Stomach smooth muscle (tissue), 2 donors: ENCODE data around the gene DLG4.

ENCODE experiments used
- H3K27ac ChIP-seq: one replicate; pipeline ENCODE4 v1.7.0; 2013; ENCODE audit warnings: mild to moderate bottlenecking, low read length, inconsistent platforms
- H3K27me3 ChIP-seq, 2 donors: one replicate each; pipeline ENCODE4 v1.7.0; 2013; ENCODE audit warnings: low read length in 2 of 2; ENCODE audit not compliant: insufficient read depth in 2 of 2, control insufficient read depth in 1 of 2
- H3K36me3 ChIP-seq, 2 donors: one replicate each; pipeline ENCODE4 v1.7.0; 2013; ENCODE audit warnings: low read length in 2 of 2; ENCODE audit not compliant: control insufficient read depth in 2 of 2, insufficient read depth in 2 of 2
- H3K4me1 ChIP-seq: one replicate; pipeline ENCODE4 v1.7.0; 2013; ENCODE audit warnings: low read length; ENCODE audit not compliant: control insufficient read depth, insufficient read depth
- H3K4me3 ChIP-seq, 2 donors: one replicate each; pipeline ENCODE4 v1.7.0; 2013; ENCODE audit warnings: low read length in 2 of 2
- H3K9ac ChIP-seq, 2 donors: one replicate each; pipeline ENCODE4 v1.7.0; 2013; ENCODE audit warnings: low read length in 2 of 2, mild to moderate bottlenecking in 1 of 2
- H3K9me3 ChIP-seq, 2 donors: one replicate each; pipeline ENCODE4 v1.7.0; 2013; ENCODE audit warnings: low read length in 2 of 2; ENCODE audit not compliant: control insufficient read depth in 2 of 2
- donor health status: healthy.
- donor health status: Pancreatic carcinoma.

The DLG4 gene

DNA sequence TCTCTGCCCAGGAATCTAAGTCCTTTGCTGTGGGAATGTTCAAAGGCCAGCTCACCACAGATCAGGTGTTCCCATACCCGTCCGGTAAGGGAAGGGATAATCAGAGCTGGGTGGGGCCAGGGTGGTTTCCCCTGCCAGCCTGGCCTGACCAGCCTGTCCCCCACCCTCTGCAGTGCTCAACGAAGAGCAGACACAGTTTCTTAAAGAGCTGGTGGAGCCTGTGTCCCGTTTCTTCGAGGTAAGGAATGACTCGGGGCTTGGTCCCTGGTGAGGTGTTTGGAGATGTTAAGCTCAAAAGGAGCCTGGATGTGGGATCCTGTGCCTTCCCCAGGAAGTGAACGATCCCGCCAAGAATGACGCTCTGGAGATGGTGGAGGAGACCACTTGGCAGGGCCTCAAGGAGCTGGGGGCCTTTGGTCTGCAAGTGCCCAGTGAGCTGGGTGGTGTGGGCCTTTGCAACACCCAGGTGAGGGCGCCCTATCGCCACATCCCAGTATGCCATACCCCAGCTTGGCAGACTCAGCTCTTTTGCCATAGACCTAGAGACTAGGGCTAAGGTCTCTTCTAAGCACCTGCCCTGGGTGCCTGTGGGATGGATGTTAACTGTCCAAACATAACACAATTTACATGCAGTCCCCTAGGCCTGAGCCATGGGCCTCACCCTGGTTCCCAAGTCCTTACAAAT is 1.1 kb upstream of the DLG4 start:
- Histone ChIP-seq H3K9me3 (no peaks in the 10 kb centered on the region), H3K27ac (peak overlapping the region; percentile 96), H3K36me3 (peaks cover 25 to 29% of the 10 kb centered on the region in 2 donors), H3K4me1 (peaks cover 56% of the 10 kb centered on the region), H3K27me3 (no peaks in the 10 kb centered on the region), H3K4me3 (peak overlapping the region; percentile 87 to 93), H3K9ac (peak overlapping the region; percentile 92)

- Histone ChIP-seq H3K4me3 (peak overlapping the region; percentile 87 to 93), H3K9me3 (no peaks in the 10 kb centered on the region), H3K4me1 (peaks cover 68% of the 10 kb centered on the region), H3K36me3 (peaks cover 21 to 22% of the 10 kb centered on the region in 2 donors), H3K27me3 (no peaks in the 10 kb centered on the region), H3K9ac (peak overlapping the region; percentile 92), H3K27ac (peak overlapping the region; percentile 96)
Observed at GRCh38 chr17:7219229-7219811, 316 bp downstream of the DLG4 start.

- peaks cover 16 to 17% of the 10 kb centered on the region in 2 donors for H3K36me3 ChIP-seq
- no peak overlapping the region for H3K4me3 ChIP-seq
- H3K9me3 ChIP-seq, result no peaks in the 10 kb centered on the region
- H3K9ac ChIP-seq, result peak overlapping the region in 1 of 2 donors; percentile 36
- H3K27ac ChIP-seq, result peak overlapping the region; percentile 96
- no peaks in the 10 kb centered on the region for H3K27me3 ChIP-seq
- peaks cover 73% of the 10 kb centered on the region for H3K4me1 ChIP-seq
Observed at GRCh38 chr17:7218758-7219157, 878 bp downstream of the DLG4 start.

DNA sequence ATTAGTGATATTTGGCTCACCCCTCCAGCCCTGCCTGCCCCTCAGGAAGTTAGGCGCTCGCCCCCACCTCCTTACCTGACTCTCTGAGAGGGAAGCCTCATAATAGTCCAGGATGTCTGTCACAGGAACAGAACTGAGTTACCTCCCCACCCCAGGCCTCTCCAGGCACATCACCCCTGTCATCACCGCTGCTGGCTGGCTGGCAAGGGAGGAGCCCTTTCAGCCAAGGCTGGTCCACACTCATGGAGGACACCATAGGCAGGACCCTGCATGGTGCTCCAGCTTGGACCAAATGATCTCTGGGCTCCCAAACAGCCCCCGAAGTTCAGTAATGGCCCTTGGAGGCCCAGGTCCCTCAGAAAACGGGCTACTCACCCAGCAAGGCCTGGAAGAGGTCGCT is 1.5 kb downstream of the DLG4 start:
- Histone ChIP-seq H3K27ac (peak overlapping the region; percentile 68), H3K9ac (peak overlapping the region; percentile 62 to 70), H3K9me3 (no peaks in the 10 kb centered on the region), H3K4me3 (peak overlapping the region; percentile 67 to 74), H3K36me3 (peaks cover 11% of the 10 kb centered on the region in 2 donors), H3K27me3 (no peaks in the 10 kb centered on the region), H3K4me1 (peaks cover 76% of the 10 kb centered on the region)

GRCh38 chr17:7217113-7217987 is 2.3 kb downstream of the DLG4 start:
- Histone ChIP-seq H3K27ac (peak overlapping the region; percentile 80), H3K4me1 (peaks cover 75% of the 10 kb centered on the region), H3K27me3 (no peaks in the 10 kb centered on the region), H3K9me3 (no peaks in the 10 kb centered on the region), H3K9ac (peak overlapping the region; percentile 62 to 71), H3K36me3 (peaks cover 3% of the 10 kb centered on the region in 2 donors), H3K4me3 (peak overlapping the region; percentile 67 to 74)

DNA sequence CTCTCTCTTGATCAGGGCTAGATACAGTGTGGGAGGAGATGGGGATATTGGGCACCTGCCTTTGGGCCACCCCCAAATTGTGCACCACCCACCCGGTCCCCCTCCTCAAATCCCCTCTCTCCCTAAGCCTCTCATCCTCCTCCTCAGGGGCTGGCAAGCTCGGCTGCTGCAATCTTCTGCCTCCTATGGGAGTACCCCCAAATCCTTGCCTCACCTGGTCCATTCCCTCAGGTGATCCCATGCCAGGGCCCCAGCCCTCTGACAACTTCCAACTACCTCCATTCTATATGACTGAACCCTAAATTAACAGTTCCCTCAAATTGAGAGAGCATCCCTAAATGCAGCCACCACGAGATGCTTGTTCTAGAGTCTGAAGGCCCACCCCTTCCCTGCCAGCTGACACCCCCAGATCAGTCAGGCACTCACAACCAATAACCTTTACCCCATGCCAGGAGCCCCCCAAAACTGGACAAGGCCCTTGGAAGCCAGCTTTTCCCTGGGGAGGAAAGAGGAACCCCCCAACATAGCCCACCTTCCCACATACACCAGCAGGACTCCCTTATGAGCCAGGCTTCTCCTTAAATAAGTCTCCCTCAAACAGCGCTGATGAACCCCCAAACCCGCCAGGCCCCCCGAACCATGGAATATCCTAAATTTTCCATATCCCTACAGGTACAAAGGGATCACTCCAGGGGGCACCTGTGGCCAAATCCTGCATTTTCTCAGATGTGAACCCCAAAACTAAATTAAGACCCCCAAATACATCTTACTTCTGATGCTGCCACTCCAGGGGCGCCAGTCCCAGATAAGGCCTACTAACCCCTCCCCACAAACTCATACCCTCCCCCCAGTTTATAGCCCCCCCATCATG is 3.2 kb downstream of the DLG4 start:
- Histone ChIP-seq H3K36me3 (no peaks in the 10 kb centered on the region), H3K27ac (peak overlapping the region; percentile 80), H3K9ac (peak overlapping the region; percentile 51 to 71), H3K9me3 (no peaks in the 10 kb centered on the region), H3K27me3 (no peaks in the 10 kb centered on the region), H3K4me1 (peaks cover 69% of the 10 kb centered on the region), H3K4me3 (peak overlapping the region; percentile 56 to 65)

- Histone ChIP-seq H3K27me3 (no peaks in the 10 kb centered on the region), H3K36me3 (no peaks in the 10 kb centered on the region), H3K4me3 (peak overlapping the region; percentile 68 to 83), H3K4me1 (peaks cover 67% of the 10 kb centered on the region), H3K9ac (peak overlapping the region; percentile 36 to 37), H3K9me3 (no peaks in the 10 kb centered on the region), H3K27ac (peak overlapping the region; percentile 80)
Observed at GRCh38 chr17:7215652-7216180, 3.9 kb downstream of the DLG4 start.

DNA sequence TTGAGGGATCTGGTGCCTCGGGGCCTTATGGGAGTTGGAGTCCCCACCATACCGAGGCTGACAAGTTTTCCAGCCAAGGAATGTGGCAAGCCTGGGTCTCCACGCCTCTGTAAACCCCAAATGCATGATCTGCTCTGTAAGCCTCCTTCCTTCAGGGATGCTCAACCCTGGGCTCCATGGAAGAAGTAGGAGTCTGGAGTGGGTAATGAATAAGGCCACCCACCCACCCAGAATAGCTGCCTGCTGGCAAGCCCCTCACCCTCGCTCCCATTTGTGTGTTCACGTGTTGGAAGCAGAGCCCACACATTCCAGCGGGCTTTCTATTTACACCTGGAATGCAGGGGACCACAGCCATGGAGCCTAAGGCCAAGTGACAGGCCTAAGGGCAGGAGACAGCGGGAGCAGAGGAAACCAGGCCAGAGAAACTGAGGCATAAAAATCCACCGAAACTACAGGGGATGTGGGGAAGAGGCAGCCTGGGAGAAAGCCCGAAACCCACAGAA is 4.4 kb downstream of the DLG4 start:
- no peaks in the 10 kb centered on the region for H3K9me3 ChIP-seq
- H3K9ac ChIP-seq, result peak overlapping the region in 1 of 2 donors; percentile 37
- no peaks in the 10 kb centered on the region for H3K36me3 ChIP-seq
- peak overlapping the region; percentile 70 for H3K27ac ChIP-seq
- H3K4me1 ChIP-seq, result peaks cover 61% of the 10 kb centered on the region
- H3K27me3 ChIP-seq, result no peaks in the 10 kb centered on the region
- H3K4me3 ChIP-seq, result peak overlapping the region; percentile 68 to 83

GRCh38 chr17:7214300-7215135 is 5.1 kb downstream of the DLG4 start:
- H3K9ac ChIP-seq, result peak overlapping the region; percentile 46 to 64
- H3K27me3 ChIP-seq, result no peaks in the 10 kb centered on the region
- H3K4me1 ChIP-seq, result peaks cover 58% of the 10 kb centered on the region

More at GRCh38 chr17:7214300-7215135, 5.1 kb downstream of the DLG4 start:
- Histone ChIP-seq H3K9me3 (no peaks in the 10 kb centered on the region), H3K4me3 (peak overlapping the region; percentile 68 to 83), H3K36me3 (no peaks in the 10 kb centered on the region), H3K27ac (peak overlapping the region; percentile 70)
